ENCODE results near the gene FAM170B.
A peak's percentile ranks its signal among the peaks of the same experiment; 100 is the strongest.

FAM170B gene

DNA sequence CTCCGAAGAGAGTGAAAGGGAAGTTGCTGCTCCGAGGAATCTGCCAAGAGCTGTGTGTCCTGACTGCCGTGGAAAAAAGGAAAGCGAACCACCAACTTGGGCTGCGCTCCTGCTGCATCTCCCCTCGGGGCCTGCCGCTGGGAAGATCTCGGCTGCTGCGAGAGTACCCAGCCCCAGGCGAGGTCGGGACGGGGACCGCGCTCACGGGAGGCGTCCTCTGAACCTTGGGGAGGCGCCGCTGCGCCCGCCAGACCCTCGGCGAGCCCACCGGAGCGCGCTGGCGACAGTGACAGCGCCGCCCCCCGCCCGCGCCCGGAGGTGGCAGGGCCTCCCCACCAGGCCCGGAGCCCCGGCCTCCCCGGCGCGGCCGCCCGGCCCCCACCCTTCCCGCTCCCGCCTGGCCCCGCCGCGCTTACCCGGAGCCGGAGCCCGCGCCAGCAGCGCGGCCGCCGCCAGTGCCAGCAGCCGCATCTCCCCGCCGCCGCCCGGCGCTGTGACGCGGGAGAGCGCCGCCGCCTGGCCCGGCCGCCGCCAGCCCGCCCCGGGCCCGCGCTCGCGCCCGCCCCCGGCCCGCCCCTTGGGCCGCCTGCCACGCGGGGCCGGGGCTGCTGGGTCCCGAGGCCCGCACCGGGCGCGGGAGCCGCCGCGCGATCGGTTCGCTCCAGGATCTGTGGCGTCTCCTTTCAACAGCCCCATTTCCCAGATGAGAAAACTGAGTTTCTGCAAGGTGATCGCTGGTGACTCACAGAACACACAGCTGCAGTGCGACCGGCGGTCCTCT is 18.6 kb downstream of the FAM170B start, which contains the start of gene VSTM4:
Gene VSTM4, minus strand, starts transcription at position 508 of the 781 bp plus-strand sequence. Its CDS starts 37 bp downstream, at position 471.
- TF ChIP-seq, protein P1, sequence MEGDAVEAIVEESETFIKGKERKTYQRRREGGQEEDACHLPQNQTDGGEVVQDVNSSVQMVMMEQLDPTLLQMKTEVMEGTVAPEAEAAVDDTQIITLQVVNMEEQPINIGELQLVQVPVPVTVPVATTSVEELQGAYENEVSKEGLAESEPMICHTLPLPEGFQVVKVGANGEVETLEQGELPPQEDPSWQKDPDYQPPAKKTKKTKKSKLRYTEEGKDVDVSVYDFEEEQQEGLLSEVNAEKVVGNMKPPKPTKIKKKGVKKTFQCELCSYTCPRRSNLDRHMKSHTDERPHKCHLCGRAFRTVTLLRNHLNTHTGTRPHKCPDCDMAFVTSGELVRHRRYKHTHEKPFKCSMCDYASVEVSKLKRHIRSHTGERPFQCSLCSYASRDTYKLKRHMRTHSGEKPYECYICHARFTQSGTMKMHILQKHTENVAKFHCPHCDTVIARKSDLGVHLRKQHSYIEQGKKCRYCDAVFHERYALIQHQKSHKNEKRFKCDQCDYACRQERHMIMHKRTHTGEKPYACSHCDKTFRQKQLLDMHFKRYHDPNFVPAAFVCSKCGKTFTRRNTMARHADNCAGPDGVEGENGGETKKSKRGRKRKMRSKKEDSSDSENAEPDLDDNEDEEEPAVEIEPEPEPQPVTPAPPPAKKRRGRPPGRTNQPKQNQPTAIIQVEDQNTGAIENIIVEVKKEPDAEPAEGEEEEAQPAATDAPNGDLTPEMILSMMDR (IDR thresholded peaks at IDR 0.05; ENCODE audit: low read depth, low read length) = no peak
- H3K4me3 ChIP-seq (ENCODE audit: low read depth, low read length) = peak within 1 kb of the TSS; percentile 71

- TF ChIP-seq, protein P1 (IDR thresholded peaks at IDR 0.05; ENCODE audit: low read depth, low read length) = no peak
- peak overlapping the region; percentile 71 for H3K4me3 ChIP-seq (ENCODE audit: low read depth, low read length)
Observed at GRCh38 chr10:49114718-49115014, 19.2 kb downstream of the FAM170B start.

DNA sequence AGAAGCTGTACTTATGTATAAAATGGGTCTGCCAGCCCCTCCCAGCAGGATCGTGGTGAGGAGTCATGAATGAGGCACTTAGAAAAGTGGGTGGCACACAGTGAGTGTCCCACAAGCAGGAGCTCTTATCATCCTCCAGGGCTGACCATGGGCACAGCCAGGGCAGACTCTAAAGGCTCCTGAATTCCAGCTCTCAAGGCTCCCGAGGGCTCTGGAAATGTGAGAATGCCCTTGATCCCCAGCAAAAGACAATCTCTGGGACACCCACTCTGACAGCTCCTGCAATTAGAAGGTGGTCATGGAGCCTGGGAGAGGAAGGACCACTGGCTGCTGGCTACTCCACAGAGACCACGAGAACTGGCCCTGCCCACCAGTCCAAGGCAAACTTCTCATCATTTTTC is 20.1 kb downstream of the FAM170B start:
- H3K4me3 ChIP-seq (ENCODE audit: low read depth, low read length) = no peak overlapping the region
- TF ChIP-seq, protein P1 (IDR thresholded peaks at IDR 0.05; ENCODE audit: low read depth, low read length) = no peak

- TF ChIP-seq, protein P1 (IDR thresholded peaks at IDR 0.05; ENCODE audit: low read depth, low read length) = no peak
- H3K4me3 ChIP-seq (ENCODE audit: low read depth, low read length) = no peak overlapping the region
Observed at GRCh38 chr10:49112851-49113250, 21.0 kb downstream of the FAM170B start.

DNA sequence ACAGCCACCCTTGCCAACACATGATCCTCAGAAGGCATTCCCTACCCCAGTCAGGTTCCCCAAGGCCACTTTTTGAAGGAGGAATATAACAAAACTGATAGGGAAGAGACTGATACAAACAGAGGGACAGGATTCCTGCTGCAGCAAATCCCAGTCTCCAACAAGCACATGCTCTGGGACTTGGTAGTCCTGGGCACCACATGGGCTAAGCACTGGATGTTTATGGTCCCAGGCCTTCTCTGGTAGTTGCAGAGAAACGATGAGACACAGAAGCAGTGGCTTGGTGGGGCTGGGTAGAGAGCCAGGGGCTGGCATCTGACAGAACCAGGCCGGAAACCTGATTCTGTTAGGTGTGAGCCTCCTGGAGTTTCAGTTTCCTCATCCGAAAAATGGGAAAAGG is 21.7 kb downstream of the FAM170B start:
- no peak overlapping the region for H3K4me3 ChIP-seq (ENCODE audit: low read depth, low read length)
- TF ChIP-seq, protein P1 (IDR thresholded peaks at IDR 0.05; ENCODE audit: low read depth, low read length) = no peak

GRCh38 chr10:49111320-49111698 is 22.5 kb downstream of the FAM170B start:
- TF ChIP-seq, protein P1 (IDR thresholded peaks at IDR 0.05; ENCODE audit: low read depth, low read length) = no peak
- H3K4me3 ChIP-seq (ENCODE audit: low read depth, low read length) = no peak overlapping the region

DNA sequence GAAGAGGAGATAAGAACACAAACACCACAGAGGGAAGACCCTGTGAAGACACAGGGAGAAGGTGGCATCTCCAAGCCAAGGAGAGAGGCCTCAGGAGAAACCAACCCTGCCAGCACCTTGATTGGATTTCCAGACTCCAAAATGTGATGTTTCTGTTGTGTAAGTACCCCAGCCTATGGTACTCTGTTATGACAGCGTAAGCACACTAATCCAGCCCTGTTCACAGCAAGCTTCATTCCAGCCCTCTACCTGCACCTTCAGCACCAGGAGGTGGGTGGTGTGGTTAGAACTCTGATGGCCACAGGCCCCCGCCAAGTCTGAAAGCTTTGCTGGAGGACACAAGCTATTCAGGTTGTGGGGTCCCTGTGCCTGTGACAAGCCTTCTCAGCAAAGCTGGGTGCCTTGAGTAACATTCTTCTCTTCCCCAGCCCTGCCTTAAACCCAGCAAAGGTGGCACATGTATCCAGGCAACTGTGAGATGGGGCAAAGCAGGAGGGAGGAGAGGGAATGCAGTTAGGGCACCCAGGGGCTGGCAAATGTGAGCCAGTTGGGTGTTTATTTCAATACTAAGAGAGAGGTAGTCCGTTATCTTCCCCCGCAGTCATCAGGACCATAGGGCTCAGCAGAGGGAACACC is 23.0 kb downstream of the FAM170B start:
- no peak overlapping the region for H3K4me3 ChIP-seq (ENCODE audit: low read depth, low read length)
- TF ChIP-seq, protein P1 (IDR thresholded peaks at IDR 0.05; ENCODE audit: low read depth, low read length) = no peak
